HepG2 (cell line): ENCODE results near the gene ASXL1. TPM values are rescaled to one million over a fixed set of nuclear protein-coding genes. Genes with fewer than 3 reads are reported as not detected.

Source experiments
- ELF3 ChIP-seq: IDR thresholded peaks from 2 replicates; pipeline ENCODE4 v1.6.1; 2016; ENCODE audit warnings: missing genetic modification reagents, missing compliant biosample characterization
- REXO4 ChIP-seq: sonication (generic); formaldehyde crosslinking; IDR thresholded peaks from 2 replicates; pipeline ENCODE4 v1.8.0; 2022; ENCODE audit warnings: missing genetic modification reagents, mild to moderate bottlenecking, borderline replicate concordance
- SP4 ChIP-seq: sonication (generic); formaldehyde crosslinking; IDR thresholded peaks from 2 replicates; pipeline ENCODE4 v1.8.1; 2023; ENCODE audit warnings: mild to moderate bottlenecking, missing genetic modification reagents
- TAF15 ChIP-seq: fragments of 200-400 bp; formaldehyde crosslinking; IDR thresholded peaks from one replicate; pipeline ENCODE4 v1.6.1; 2018; ENCODE audit warnings: mild to moderate bottlenecking, low read depth, low read length; ENCODE audit not compliant: poor library complexity, severe bottlenecking
- XRCC5 ChIP-seq: fragments of 200-400 bp; formaldehyde crosslinking; optimal IDR thresholded peaks from 2 replicates; pipeline ENCODE3; 2017; ENCODE audit warnings: mild to moderate bottlenecking, low read length
- ZFP82 ChIP-seq: sonication (generic); formaldehyde crosslinking; IDR thresholded peaks from 2 replicates; pipeline ENCODE4 v1.5.1; 2020; ENCODE audit warnings: mild to moderate bottlenecking, missing genetic modification reagents, borderline replicate concordance
- ZNF274 ChIP-seq: sonication (generic); formaldehyde crosslinking; IDR thresholded peaks from 2 replicates; pipeline ENCODE4 v1.5.1; 2020; ENCODE audit warnings: mild to moderate bottlenecking, missing genetic modification reagents
- ZNF350 ChIP-seq: sonication (generic); formaldehyde crosslinking; IDR thresholded peaks from 2 replicates; pipeline ENCODE4 v1.4.0; 2020; ENCODE audit warnings: mild to moderate bottlenecking, low read depth, missing genetic modification reagents, borderline replicate concordance
- ZNF468 ChIP-seq: sonication (generic); formaldehyde crosslinking; IDR thresholded peaks from 2 replicates; pipeline ENCODE4 v1.8.0; 2022; ENCODE audit warnings: mild to moderate bottlenecking, moderate library complexity, missing genetic modification reagents
- ZNF781 ChIP-seq: sonication (generic); formaldehyde crosslinking; IDR thresholded peaks from 2 replicates; pipeline ENCODE4 v1.5.1; 2020; ENCODE audit warnings: borderline replicate concordance, mild to moderate bottlenecking, missing genetic modification reagents; ENCODE audit errors: not compliant biosample characterization
- polyA plus RNA-seq, 8 experiments: library from polyadenylated mRNA; depleted of rRNA in 3 of 8; stranded (reverse) in 7 of 8; unstranded in 1 of 8; fragments of >200 nt; fragmentation: Illumina TruSeq in 4 of 8; extraction: Trizol in 4 of 8; gene quantifications; 2 replicates each; pipeline versions ENCODE4 v1.2.1 to v1.2.3, GENCODE V29; 2011 to 2016; ENCODE audit warnings: low read depth in 4 of 8, missing spikeins in 1 of 8, mixed read lengths in 1 of 8; ENCODE audit not compliant: insufficient read depth in 1 of 8
- total RNA-seq, 5 experiments: library from RNA; depleted of rRNA; stranded (reverse); fragments of >200 nt; fragmentation: Illumina TruSeq; extraction: Trizol; gene quantifications; 2 replicates each; pipeline ENCODE4 v1.2.3, GENCODE V29; 2016; ENCODE audit warnings: low read depth in 1 of 5
- TF ChIP-seq, protein P1 (sequence below): sonication (generic); formaldehyde crosslinking; IDR thresholded peaks from 2 replicates; pipeline ENCODE4 v1.5.1; 2020; ENCODE audit warnings: mild to moderate bottlenecking, missing genetic modification reagents, moderate library complexity
- TF ChIP-seq, protein P2 (sequence below): sonication (generic); formaldehyde crosslinking; IDR thresholded peaks from 2 replicates; pipeline ENCODE4 v1.5.0; 2020; ENCODE audit warnings: mild to moderate bottlenecking, missing genetic modification reagents, borderline replicate concordance
- TF ChIP-seq, protein P3 (sequence below): sonication (generic); formaldehyde crosslinking; IDR thresholded peaks from 2 replicates; pipeline ENCODE4 v1.4.0; 2020; ENCODE audit warnings: mild to moderate bottlenecking, missing genetic modification reagents, borderline replicate concordance
- TF ChIP-seq, protein P4 (sequence below): sonication (generic); formaldehyde crosslinking; IDR thresholded peaks from 2 replicates; pipeline ENCODE4 v1.8.0; 2022; ENCODE audit warnings: mild to moderate bottlenecking, missing genetic modification reagents; ENCODE audit not compliant: insufficient replicate concordance
- TF ChIP-seq, protein P5 (sequence below): IDR thresholded peaks from 2 replicates; pipeline ENCODE4 v1.6.1; 2018; ENCODE audit warnings: missing genetic modification reagents, mild to moderate bottlenecking, missing compliant biosample characterization
- TF ChIP-seq, protein P6 (sequence below): sonication (generic); formaldehyde crosslinking; IDR thresholded peaks from 2 replicates; pipeline ENCODE4 v1.4.0; 2020; ENCODE audit warnings: mild to moderate bottlenecking, missing genetic modification reagents

ASXL1 gene
- total and polyA plus RNA-seq, 2 of the 13 experiments (the other 11 are each of a cell fraction or from before 2014, with no cell fraction given), result 62.1 to 74.8 TPM

DNA sequence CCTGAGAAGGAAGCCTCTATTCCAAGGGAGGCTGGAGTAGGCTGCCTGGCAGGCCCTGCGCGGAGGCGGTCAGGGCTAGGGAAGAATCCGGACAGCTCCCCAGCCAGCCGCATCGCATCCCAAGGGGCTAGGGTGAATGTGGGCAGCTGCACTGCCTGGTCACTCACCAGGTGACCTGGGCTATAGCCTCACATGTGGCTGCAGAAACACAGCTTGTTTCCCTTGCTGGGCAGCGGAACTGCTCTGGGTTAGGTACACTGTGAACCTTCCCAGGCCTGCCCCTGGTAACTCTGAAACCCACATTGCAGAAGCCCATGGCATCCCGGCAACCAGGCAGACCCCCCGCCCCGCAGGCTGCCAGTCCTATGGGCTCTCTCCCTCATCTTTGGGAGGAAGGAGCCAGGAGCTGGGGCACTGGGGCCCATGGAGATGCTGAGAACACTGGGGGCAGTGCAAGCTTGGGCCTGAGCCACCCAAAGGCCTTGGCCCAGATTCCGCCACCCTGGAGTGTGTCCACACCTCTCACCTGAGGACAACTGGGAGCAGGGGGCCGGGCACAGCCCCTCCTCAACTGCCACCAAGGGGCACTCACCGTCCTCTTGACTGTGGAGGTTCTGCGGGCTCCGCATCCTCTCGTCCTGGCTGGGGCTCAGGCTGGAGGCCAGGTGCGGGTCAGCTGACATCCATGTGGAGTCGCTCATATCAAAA, 116.0 kb downstream of the ASXL1 start (continued):
- TF ChIP-seq, protein P1, sequence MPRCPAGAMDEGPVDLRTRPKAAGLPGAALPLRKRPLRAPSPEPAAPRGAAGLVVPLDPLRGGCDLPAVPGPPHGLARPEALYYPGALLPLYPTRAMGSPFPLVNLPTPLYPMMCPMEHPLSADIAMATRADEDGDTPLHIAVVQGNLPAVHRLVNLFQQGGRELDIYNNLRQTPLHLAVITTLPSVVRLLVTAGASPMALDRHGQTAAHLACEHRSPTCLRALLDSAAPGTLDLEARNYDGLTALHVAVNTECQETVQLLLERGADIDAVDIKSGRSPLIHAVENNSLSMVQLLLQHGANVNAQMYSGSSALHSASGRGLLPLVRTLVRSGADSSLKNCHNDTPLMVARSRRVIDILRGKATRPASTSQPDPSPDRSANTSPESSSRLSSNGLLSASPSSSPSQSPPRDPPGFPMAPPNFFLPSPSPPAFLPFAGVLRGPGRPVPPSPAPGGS, result 0 out of 2 replicates have a peak, but pooled peaks have one; percentile 0
- TF ChIP-seq ZNF781 (CRISPR knock-in tag) (peak; percentile 8), TAF15 (peak; percentile 58), XRCC5 (peak; percentile 2), ELF3 (no peak), ZNF274 (peak; percentile 37; the same call in 1 of the 2 replicates), SP4 (CRISPR knock-in tag) (peak; percentile 61; the same call in 1 of the 2 replicates), ZFP82 (CRISPR knock-in tag) (no peak), ZNF350 (CRISPR knock-in tag) (peak; percentile 20; the same call in 1 of the 2 replicates), REXO4 (CRISPR knock-in tag) (0 out of 2 replicates have a peak, but pooled peaks have one; percentile 9), ZNF468 (CRISPR knock-in tag) (peak; percentile 59; the same call in 1 of the 2 replicates)
- TF ChIP-seq, protein P2, sequence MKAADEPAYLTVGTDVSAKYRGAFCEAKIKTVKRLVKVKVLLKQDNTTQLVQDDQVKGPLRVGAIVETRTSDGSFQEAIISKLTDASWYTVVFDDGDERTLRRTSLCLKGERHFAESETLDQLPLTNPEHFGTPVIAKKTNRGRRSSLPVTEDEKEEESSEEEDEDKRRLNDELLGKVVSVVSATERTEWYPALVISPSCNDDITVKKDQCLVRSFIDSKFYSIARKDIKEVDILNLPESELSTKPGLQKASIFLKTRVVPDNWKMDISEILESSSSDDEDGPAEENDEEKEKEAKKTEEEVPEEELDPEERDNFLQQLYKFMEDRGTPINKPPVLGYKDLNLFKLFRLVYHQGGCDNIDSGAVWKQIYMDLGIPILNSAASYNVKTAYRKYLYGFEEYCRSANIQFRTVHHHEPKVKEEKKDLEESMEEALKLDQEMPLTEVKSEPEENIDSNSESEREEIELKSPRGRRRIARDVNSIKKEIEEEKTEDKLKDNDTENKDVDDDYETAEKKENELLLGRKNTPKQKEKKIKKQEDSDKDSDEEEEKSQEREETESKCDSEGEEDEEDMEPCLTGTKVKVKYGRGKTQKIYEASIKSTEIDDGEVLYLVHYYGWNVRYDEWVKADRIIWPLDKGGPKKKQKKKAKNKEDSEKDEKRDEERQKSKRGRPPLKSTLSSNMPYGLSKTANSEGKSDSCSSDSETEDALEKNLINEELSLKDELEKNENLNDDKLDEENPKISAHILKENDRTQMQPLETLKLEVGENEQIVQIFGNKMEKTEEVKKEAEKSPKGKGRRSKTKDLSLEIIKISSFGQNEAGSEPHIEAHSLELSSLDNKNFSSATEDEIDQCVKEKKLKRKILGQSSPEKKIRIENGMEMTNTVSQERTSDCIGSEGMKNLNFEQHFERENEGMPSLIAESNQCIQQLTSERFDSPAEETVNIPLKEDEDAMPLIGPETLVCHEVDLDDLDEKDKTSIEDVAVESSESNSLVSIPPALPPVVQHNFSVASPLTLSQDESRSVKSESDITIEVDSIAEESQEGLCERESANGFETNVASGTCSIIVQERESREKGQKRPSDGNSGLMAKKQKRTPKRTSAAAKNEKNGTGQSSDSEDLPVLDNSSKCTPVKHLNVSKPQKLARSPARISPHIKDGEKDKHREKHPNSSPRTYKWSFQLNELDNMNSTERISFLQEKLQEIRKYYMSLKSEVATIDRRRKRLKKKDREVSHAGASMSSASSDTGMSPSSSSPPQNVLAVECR (CRISPR knock-in tag), result peak; percentile 0; the same call in 1 of the 2 replicates
- TF ChIP-seq, protein P3, sequence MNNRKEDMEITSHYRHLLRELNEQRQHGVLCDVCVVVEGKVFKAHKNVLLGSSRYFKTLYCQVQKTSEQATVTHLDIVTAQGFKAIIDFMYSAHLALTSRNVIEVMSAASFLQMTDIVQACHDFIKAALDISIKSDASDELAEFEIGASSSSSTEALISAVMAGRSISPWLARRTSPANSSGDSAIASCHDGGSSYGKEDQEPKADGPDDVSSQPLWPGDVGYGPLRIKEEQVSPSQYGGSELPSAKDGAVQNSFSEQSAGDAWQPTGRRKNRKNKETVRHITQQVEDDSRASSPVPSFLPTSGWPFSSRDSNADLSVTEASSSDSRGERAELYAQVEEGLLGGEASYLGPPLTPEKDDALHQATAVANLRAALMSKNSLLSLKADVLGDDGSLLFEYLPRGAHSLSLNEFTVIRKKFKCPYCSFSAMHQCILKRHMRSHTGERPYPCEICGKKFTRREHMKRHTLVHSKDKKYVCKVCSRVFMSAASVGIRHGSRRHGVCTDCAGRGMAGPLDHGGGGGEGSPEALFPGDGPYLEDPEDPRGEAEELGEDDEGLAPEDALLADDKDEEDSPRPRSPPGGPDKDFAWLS (CRISPR knock-in tag), result 0 out of 2 replicates have a peak, but pooled peaks have one; percentile 0
- TF ChIP-seq, protein P4, sequence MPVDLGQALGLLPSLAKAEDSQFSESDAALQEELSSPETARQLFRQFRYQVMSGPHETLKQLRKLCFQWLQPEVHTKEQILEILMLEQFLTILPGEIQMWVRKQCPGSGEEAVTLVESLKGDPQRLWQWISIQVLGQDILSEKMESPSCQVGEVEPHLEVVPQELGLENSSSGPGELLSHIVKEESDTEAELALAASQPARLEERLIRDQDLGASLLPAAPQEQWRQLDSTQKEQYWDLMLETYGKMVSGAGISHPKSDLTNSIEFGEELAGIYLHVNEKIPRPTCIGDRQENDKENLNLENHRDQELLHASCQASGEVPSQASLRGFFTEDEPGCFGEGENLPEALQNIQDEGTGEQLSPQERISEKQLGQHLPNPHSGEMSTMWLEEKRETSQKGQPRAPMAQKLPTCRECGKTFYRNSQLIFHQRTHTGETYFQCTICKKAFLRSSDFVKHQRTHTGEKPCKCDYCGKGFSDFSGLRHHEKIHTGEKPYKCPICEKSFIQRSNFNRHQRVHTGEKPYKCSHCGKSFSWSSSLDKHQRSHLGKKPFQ (CRISPR knock-in tag), result no peak
- TF ChIP-seq, protein P5, sequence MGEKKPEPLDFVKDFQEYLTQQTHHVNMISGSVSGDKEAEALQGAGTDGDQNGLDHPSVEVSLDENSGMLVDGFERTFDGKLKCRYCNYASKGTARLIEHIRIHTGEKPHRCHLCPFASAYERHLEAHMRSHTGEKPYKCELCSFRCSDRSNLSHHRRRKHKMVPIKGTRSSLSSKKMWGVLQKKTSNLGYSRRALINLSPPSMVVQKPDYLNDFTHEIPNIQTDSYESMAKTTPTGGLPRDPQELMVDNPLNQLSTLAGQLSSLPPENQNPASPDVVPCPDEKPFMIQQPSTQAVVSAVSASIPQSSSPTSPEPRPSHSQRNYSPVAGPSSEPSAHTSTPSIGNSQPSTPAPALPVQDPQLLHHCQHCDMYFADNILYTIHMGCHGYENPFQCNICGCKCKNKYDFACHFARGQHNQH (CRISPR knock-in tag), result no peak
- TF ChIP-seq, protein P6, sequence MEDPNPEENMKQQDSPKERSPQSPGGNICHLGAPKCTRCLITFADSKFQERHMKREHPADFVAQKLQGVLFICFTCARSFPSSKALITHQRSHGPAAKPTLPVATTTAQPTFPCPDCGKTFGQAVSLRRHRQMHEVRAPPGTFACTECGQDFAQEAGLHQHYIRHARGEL (CRISPR knock-in tag), result 0 out of 2 replicates have a peak, but pooled peaks have one; percentile 64
